Measurements from ENCODE around the gene ZNF385D.

- no peak for TF ChIP-seq EZH2 (IDR thresholded peaks at IDR 0.05)
- TF ChIP-seq POLR2AphosphoS5 (IDR thresholded peaks at IDR 0.05; ENCODE audit: borderline replicate concordance, low read depth, low read length) = no peak
These were observed 96.3 kb downstream of the ZNF385D start for GRCh38 chr3:21654662-21655061.

Data from SK-N-MC (cell line).